Activated CD8-positive, alpha-beta memory T cell treated with anti-CD3 and anti-CD28 coated beads, Interleukin-2, amount 50 U/mL, for 48 hours (primary cell): Measurements from ENCODE around the gene APOA5.
"Not testable (repeated sequence)": the region's sequence is repeated elsewhere in the genome, so short reads cannot be mapped to it uniquely, and the experiment has no call there.

Experiments used
- DNase-seq: peaks from one replicate; pipeline ENCODE4 v3.0.0-alpha.2; 2020

Gene APOA5

GRCh38 chr11:116827461-116827860, 35.8 kb upstream of the APOA5 start:
- DNase-seq: no peak

GRCh38 chr11:116826751-116827431, 35.2 kb upstream of the APOA5 start:
- no peak for DNase-seq

GRCh38 chr11:116825854-116826750, 34.4 kb upstream of the APOA5 start:
- no peak for DNase-seq

- no peak for DNase-seq
These were observed 33.8 kb upstream of the APOA5 start for GRCh38 chr11:116825434-116825833.

GRCh38 chr11:116823031-116823843, 31.6 kb upstream of the APOA5 start, which contains the start of gene APOA4:
Gene APOA4, minus strand, starts transcription at chr11:116823304. Its CDS starts 113 bp downstream, at chr11:116823191.
- DNase-seq: no peak

- no peak for DNase-seq
These were observed 30.9 kb upstream of the APOA5 start for GRCh38 chr11:116822575-116822974.

- DNase-seq: no peak
These were observed 29.6 kb upstream of the APOA5 start for GRCh38 chr11:116821050-116821918.

GRCh38 chr11:116819049-116819448, 27.4 kb upstream of the APOA5 start:
- DNase-seq: no peak

GRCh38 chr11:116814502-116814901, 22.8 kb upstream of the APOA5 start:
- no peak for DNase-seq

- no peak for DNase-seq
These were observed 22.2 kb upstream of the APOA5 start for GRCh38 chr11:116813781-116814471.

GRCh38 chr11:116813170-116813569, 21.5 kb upstream of the APOA5 start:
- DNase-seq: no peak

- no peak for DNase-seq
These were observed 20.4 kb upstream of the APOA5 start for GRCh38 chr11:116812109-116812508.

GRCh38 chr11:116811194-116811593, 19.5 kb upstream of the APOA5 start:
- DNase-seq: no peak

GRCh38 chr11:116808262-116809175, 16.8 kb upstream of the APOA5 start:
- DNase-seq: no peak

GRCh38 chr11:116807601-116808261, 16.1 kb upstream of the APOA5 start:
- no peak for DNase-seq

GRCh38 chr11:116804001-116804400, 12.3 kb upstream of the APOA5 start:
- DNase-seq: no peak

GRCh38 chr11:116801662-116802061, 10.0 kb upstream of the APOA5 start:
- not testable (repeated sequence) for DNase-seq

- DNase-seq: no peak
These were observed 8.9 kb upstream of the APOA5 start for GRCh38 chr11:116800610-116801009.

- no peak for DNase-seq
These were observed 6.7 kb upstream of the APOA5 start for GRCh38 chr11:116798368-116798767.

GRCh38 chr11:116797816-116798215, 6.1 kb upstream of the APOA5 start:
- no peak for DNase-seq
